Tibial nerve (tissue), 4 donors: ENCODE measurements around the gene GPC5. TPM values are rescaled to one million over a fixed set of nuclear protein-coding genes. Genes with fewer than 3 reads are reported as not detected.
"Not testable (repeated sequence)": the region's sequence is repeated elsewhere in the genome, so short reads cannot be mapped to it uniquely, and the experiment has no call there.

ENCODE experiments used
- DNase-seq, 2 donors: peaks; one replicate each; pipeline ENCODE4 v3.0.0-alpha.2; 2019; ENCODE audit warnings: low spot score in 2 of 2
- H3K27ac ChIP-seq, 4 donors: fragments of 200-600 bp; sonication (generic) in 3 of 4; one replicate each; pipeline ENCODE4 v1.5.1; 2017 to 2019; ENCODE audit warnings: mild to moderate bottlenecking in 1 of 4
- H3K27me3 ChIP-seq, 2 donors: fragments of 200-600 bp; sonication (generic) in 1 of 2; one replicate each; pipeline versions ENCODE4 v1.5.1 to v1.6.0; 2017 to 2019
- H3K36me3 ChIP-seq, 3 donors: fragments of 200-600 bp; sonication (generic); one replicate each; pipeline ENCODE4 v1.5.1; 2018 to 2019
- H3K4me1 ChIP-seq, 4 donors: fragments of 200-600 bp; sonication (generic) in 3 of 4; one replicate each; pipeline ENCODE4 v1.5.1; 2017 to 2019
- H3K4me3 ChIP-seq, 4 donors: fragments of 200-600 bp; sonication (generic) in 3 of 4; one replicate each; pipeline ENCODE4 v1.5.1; 2017 to 2019; ENCODE audit warnings: mild to moderate bottlenecking in 1 of 4, moderate library complexity in 1 of 4
- H3K9me3 ChIP-seq, 4 donors: fragments of 200-600 bp; sonication (generic) in 3 of 4; one replicate each; pipeline ENCODE4 v1.5.1; 2017 to 2019
- EP300 ChIP-seq, 2 donors: sonication (generic); formaldehyde crosslinking; IDR thresholded peaks; one replicate each; pipeline ENCODE4 v1.6.1; 2017; ENCODE audit warnings: antibody characterized with exemption in 2 of 2, mild to moderate bottlenecking in 1 of 2
- POLR2A ChIP-seq, 2 donors: fragments of 450-650 bp; IDR thresholded peaks; one replicate each; pipeline ENCODE4 v1.6.1; 2017; ENCODE audit warnings: antibody characterized with exemption in 2 of 2, mild to moderate bottlenecking in 2 of 2, moderate library complexity in 2 of 2
- WGBS, 2 donors: methylation state at CpG; one replicate each; pipeline ENCODE4 v1.1.5; 2018; 5-methylcytosine and 5-hydroxymethylcytosine counted together
- total RNA-seq, 4 donors: library from RNA; depleted of rRNA; stranded (reverse); fragments of >200 nt; gene quantifications; one replicate each; pipeline ENCODE4 v1.1.0, GENCODE V29; 2016
- TF ChIP-seq, protein P1 (sequence below), 5 experiments: fragments of 200-600 bp in 3 of 5; fragments of 450-650 bp in 2 of 5; sonication (generic) in 3 of 5; IDR thresholded peaks; one replicate each; pipeline ENCODE4 v1.5.1; 2016 to 2019; ENCODE audit warnings: antibody characterized with exemption in 5 of 5, mild to moderate bottlenecking in 3 of 5, moderate library complexity in 2 of 5

Gene GPC5
- total RNA-seq, 4 donors from 2014 or later = 3.7 to 5.7 (median 4.2) TPM; not detected in 1

DNA sequence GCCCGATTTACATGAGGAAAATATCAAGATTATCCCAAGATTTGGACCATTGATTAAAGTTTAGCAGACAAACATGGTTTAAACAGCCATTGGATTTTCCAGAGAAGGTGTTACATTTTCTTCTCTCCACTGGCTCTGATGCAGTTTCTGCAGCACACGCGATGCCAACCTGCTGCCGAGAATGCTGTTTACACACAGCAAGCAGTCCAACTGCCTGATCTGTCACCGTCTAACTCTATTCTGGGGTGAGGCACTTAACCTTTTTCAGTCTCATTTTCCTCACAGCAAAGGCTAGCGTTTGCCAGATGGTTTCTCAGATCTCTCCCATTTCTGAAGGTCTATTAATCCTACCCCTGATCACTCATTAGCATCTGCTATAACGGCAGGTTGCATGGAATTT lies 1064.7 kb downstream of the GPC5 start:
- no peak for DNase-seq
- Histone ChIP-seq H3K27ac (no peak overlapping the region), H3K4me3 (no peak overlapping the region), H3K36me3 (no peaks in the 10 kb centered on the region), H3K4me1 (no peaks in the 10 kb centered on the region), H3K27me3 (no peaks in the 10 kb centered on the region), H3K9me3 (no peaks in the 10 kb centered on the region)
- TF ChIP-seq POLR2A (IDR thresholded peaks at IDR 0.05) (no peak), EP300 (IDR thresholded peaks at IDR 0.05) (no peak)
- TF ChIP-seq, protein P1, sequence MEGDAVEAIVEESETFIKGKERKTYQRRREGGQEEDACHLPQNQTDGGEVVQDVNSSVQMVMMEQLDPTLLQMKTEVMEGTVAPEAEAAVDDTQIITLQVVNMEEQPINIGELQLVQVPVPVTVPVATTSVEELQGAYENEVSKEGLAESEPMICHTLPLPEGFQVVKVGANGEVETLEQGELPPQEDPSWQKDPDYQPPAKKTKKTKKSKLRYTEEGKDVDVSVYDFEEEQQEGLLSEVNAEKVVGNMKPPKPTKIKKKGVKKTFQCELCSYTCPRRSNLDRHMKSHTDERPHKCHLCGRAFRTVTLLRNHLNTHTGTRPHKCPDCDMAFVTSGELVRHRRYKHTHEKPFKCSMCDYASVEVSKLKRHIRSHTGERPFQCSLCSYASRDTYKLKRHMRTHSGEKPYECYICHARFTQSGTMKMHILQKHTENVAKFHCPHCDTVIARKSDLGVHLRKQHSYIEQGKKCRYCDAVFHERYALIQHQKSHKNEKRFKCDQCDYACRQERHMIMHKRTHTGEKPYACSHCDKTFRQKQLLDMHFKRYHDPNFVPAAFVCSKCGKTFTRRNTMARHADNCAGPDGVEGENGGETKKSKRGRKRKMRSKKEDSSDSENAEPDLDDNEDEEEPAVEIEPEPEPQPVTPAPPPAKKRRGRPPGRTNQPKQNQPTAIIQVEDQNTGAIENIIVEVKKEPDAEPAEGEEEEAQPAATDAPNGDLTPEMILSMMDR (IDR thresholded peaks at IDR 0.05) = no peak
- 49 to 54% methylated on average over 7 of the region's 7 CpGs for WGBS, 2 donors

DNA sequence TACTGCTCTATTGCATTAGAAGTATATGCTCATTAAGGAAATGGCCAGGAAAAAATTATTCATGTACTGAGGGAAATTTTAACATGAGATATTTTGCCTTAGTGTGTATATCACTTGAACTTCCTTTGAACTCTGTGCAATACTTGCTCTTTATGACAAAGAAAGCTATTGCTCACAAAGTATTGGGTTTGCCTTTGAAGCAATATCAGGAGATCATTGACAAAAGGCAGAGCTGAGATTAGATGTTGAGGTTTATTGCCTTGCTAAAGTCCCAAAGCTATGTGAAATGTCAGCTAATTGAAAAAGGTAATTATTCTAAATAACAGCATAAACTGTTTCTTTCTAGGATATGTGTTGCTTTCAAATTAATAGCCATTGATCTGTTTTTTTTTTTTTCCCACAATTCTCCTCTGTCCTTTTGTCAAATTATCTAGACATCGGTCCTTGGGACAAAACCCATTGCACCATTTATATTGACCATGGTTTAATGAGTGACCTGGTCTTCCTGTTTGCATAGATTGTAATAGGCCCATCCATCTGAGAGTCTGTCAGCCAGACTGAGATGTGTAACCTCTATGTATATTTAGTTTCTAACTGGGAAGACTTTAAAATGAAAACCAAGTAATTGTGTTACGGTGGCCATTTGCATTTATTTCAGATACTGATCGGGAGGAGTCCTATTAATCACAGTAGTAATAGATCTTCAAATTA lies 1075.5 kb downstream of the GPC5 start:
- WGBS, 2 donors = 74 to 88% methylated on average over 3 of the region's 3 CpGs
- TF ChIP-seq, protein P1 (IDR thresholded peaks at IDR 0.05) = no peak
- TF ChIP-seq EP300 (IDR thresholded peaks at IDR 0.05) = no peak

DNA sequence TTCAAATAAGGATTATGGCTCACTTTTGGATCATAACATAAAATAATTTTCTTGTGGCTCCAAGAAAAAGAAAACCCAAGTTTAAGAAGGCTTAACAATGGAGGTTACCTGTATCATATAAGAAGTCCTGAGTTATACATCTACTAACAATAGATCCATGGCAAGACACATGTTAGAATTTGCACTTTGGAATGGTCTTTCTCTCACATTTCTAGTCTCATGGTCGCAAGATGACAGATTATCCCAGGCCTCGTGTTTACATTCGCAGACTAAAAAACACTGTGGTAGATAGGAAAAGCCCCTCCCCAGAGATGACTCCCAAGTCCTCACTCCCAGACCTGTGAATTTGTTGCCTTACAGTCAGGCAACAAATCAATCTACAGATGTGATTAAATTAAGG lies 1082.0 kb downstream of the GPC5 start:
- H3K4me1 ChIP-seq = no peaks in the 10 kb centered on the region
- H3K9me3 ChIP-seq = no peaks in the 10 kb centered on the region
- no peak overlapping the region for H3K4me3 ChIP-seq
- H3K27me3 ChIP-seq = no peaks in the 10 kb centered on the region
- no peaks in the 10 kb centered on the region for H3K36me3 ChIP-seq
- DNase-seq = no peak
- 93 to 97% methylated on average over 3 of the region's 3 CpGs for WGBS, 2 donors
- no peak overlapping the region for H3K27ac ChIP-seq
- TF ChIP-seq EP300 (IDR thresholded peaks at IDR 0.05) (no peak), POLR2A (IDR thresholded peaks at IDR 0.05) (no peak)
- TF ChIP-seq, protein P1 (IDR thresholded peaks at IDR 0.05) = no peak

More for the DNA sequence above, 1075.5 kb downstream of the GPC5 start:
- no peak overlapping the region for H3K27ac ChIP-seq
- H3K27me3 ChIP-seq = no peaks in the 10 kb centered on the region
- no peaks in the 10 kb centered on the region for H3K4me1 ChIP-seq
- H3K4me3 ChIP-seq = no peak overlapping the region
- no peaks in the 10 kb centered on the region for H3K9me3 ChIP-seq
- DNase-seq = no peak
- H3K36me3 ChIP-seq = no peaks in the 10 kb centered on the region

DNA sequence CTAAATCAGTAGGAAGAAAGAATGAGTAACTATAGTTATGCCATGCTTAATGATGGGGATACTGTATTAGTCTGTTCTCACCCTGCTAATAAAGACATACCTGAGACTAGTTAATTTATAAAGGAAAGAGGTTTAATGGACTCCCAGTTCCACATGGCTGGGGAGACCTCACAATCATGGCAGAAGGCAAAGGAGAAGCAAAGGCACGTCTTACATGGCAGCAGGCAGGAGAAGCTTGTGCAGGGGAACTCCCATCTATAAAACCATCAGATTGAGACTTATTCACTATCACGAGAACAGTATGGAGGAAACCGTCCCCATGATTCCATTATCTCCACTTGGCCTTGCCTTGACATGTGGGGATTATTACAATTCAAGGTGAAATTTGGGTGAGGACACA lies 1084.4 kb downstream of the GPC5 start:
- H3K36me3 ChIP-seq, H3K4me3 ChIP-seq, H3K9me3 ChIP-seq, H3K27me3 ChIP-seq, H3K4me1 ChIP-seq, DNase-seq, H3K27ac ChIP-seq: not testable (repeated sequence)
- WGBS, 2 donors = 87 to 95% methylated on average over 3 of the region's 3 CpGs

DNA sequence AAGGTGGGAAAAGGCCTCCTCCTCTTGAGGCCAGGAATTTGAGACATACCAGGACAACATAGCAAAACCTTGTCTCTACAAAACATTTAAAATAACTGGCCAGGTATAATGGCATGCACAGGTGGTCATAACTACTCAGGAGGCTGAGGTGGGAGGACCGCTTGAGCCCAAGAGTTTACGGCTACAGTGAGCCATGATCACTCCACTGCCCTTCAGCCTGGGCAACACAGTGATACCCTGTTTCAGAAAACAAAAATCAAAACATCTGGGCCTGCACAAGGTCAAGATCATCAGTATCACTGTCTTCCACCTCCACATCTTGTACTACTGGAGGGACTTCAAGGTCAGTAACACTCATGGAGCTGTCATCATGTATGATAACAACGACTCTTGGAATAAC lies 1085.5 kb downstream of the GPC5 start:
- H3K27me3 ChIP-seq = no peaks in the 10 kb centered on the region
- H3K4me1 ChIP-seq = no peaks in the 10 kb centered on the region
- H3K4me3 ChIP-seq = no peak overlapping the region
- H3K36me3 ChIP-seq = no peaks in the 10 kb centered on the region
- WGBS, 2 donors = 90 to 98% methylated on average over 3 of the region's 3 CpGs
- no peaks in the 10 kb centered on the region for H3K9me3 ChIP-seq
- TF ChIP-seq, protein P1 (IDR thresholded peaks at IDR 0.05) = no peak
- TF ChIP-seq EP300 (IDR thresholded peaks at IDR 0.05) = no peak
- TF ChIP-seq POLR2A (IDR thresholded peaks at IDR 0.05) = no peak
- no peak overlapping the region for H3K27ac ChIP-seq
- no peak for DNase-seq

DNA sequence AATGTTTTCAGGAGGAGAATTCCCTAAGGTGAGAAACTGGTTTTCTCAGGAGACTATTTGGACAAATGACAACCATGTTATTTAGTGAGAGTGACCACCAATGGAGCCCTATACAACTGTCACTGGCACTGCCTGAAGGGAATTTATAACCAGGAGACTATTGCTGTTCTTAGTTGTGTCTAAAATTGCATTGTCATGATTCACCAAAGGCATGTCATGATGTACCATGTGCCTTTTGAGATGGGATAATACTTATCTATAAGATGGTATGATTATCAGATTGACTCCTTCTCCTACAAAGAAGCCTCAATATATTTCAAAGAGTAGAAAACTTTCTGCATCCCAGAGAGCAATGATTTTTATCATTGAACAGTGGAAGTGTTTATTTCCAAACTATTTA lies 1088.8 kb downstream of the GPC5 start:
- Histone ChIP-seq H3K4me3 (no peak overlapping the region), H3K27me3 (no peaks in the 10 kb centered on the region), H3K27ac (no peak overlapping the region), H3K36me3 (no peaks in the 10 kb centered on the region), H3K9me3 (no peaks in the 10 kb centered on the region), H3K4me1 (no peaks in the 10 kb centered on the region)
- DNase-seq = no peak
- TF ChIP-seq EP300 (IDR thresholded peaks at IDR 0.05) = no peak
- TF ChIP-seq POLR2A (IDR thresholded peaks at IDR 0.05) = no peak
- TF ChIP-seq, protein P1 (IDR thresholded peaks at IDR 0.05) = no peak
